ENCODE measurements around the gene CYP27B1.

The CYP27B1 gene

DNA sequence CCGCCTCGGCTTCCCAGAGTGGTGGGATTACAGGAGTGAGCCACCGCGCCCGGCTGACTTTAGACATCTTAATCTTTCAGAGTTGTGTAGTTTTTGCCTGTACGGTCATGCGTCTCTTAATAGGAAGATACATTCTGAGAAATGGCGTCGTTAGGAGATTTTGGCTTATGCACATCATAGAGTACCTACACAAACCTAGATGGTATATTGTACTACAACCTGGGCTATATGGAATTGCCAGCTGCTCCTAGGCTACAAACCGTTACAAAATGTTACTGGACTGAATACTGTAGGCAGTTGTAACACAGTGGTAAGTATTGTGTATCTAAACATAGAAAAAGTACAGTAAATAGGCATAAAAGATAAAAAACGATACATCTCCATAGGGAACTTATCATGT, 17.0 kb upstream of the CYP27B1 start:
- DNase-seq (ENCODE audit: low read depth): no peak
- TF ChIP-seq, protein P1, sequence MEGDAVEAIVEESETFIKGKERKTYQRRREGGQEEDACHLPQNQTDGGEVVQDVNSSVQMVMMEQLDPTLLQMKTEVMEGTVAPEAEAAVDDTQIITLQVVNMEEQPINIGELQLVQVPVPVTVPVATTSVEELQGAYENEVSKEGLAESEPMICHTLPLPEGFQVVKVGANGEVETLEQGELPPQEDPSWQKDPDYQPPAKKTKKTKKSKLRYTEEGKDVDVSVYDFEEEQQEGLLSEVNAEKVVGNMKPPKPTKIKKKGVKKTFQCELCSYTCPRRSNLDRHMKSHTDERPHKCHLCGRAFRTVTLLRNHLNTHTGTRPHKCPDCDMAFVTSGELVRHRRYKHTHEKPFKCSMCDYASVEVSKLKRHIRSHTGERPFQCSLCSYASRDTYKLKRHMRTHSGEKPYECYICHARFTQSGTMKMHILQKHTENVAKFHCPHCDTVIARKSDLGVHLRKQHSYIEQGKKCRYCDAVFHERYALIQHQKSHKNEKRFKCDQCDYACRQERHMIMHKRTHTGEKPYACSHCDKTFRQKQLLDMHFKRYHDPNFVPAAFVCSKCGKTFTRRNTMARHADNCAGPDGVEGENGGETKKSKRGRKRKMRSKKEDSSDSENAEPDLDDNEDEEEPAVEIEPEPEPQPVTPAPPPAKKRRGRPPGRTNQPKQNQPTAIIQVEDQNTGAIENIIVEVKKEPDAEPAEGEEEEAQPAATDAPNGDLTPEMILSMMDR (IDR thresholded peaks at IDR 0.05; ENCODE audit: insufficient read depth, low read depth, low read length, missing control alignments): no peak
- H3K4me3 ChIP-seq (ENCODE audit: low read depth, low read length): peak overlapping the region; percentile 98; the same call in 1 of the 2 replicates

DNA sequence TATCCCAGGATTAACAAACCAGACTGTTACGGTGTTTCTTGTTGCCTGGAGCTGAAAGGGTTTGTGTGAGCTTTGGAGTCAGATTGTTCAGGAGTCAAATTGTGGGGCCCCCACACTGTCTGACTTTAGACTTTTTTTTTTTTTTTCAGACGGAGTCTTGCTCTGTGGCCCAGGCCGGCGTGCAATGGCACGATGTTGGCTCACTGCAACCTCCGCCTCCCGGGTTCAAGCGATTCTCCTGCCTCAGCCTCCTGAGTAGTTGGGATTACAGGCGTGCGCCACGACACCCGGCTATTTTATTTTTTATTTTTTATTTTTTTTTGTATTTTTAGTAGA, 16.6 kb upstream of the CYP27B1 start:
- DNase-seq (ENCODE audit: low read depth): no peak
- TF ChIP-seq, protein P1 (IDR thresholded peaks at IDR 0.05; ENCODE audit: insufficient read depth, low read depth, low read length, missing control alignments): no peak
- peak overlapping the region; percentile 98 for H3K4me3 ChIP-seq (ENCODE audit: low read depth, low read length)

DNA sequence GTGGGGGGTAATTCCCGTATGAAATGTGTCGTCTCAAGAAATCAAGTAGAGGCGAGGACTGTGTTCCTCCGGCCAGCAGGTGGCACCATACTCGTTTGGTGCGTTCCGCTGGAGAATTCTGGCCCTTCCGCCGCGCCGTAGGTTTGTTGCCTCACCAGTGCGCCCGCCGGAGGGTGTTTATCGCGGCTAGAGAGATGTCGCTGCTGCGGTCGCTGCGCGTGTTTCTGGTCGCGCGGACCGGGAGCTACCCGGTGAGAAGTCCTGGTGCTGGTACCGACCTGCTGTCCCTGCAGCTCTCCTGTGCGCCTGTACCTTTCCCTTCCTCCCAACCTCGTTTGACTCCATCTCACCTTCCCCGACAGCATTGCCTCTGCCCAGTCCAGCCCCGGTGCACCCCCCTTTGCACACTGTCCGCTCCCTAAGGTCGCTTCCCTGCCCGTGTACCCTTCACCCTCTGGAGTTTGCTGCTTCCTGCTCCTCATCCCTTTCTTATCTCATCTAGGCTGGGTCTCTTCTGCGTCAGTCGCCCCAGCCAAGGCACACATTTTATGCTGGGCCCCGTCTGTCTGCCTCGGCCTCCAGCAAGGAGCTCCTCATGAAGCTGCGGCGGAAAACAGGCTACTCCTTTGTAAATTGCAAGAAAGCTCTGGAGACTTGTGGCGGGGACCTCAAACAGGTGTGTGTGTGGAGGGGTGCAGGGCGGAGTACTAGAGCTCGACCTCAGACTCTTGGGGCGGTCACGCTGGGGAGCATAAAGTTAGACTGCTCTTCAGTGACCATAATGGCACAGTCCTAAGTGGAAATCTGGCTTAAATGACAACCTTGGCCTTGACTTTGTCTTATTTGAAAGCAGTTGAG, 16.0 kb upstream of the CYP27B1 start, which contains the start of gene TSFM:
TSS of gene TSFM (plus strand) at position 180 of the 858 bp plus-strand sequence. CDS start at position 195, 15 bp downstream.
- TF ChIP-seq, protein P1 (IDR thresholded peaks at IDR 0.05; ENCODE audit: insufficient read depth, low read depth, low read length, missing control alignments): peak; percentile 92
- H3K4me3 ChIP-seq (ENCODE audit: low read depth, low read length): peak within 1 kb of the TSS; percentile 98
- peak; percentile 97 for DNase-seq (ENCODE audit: low read depth)

DNA sequence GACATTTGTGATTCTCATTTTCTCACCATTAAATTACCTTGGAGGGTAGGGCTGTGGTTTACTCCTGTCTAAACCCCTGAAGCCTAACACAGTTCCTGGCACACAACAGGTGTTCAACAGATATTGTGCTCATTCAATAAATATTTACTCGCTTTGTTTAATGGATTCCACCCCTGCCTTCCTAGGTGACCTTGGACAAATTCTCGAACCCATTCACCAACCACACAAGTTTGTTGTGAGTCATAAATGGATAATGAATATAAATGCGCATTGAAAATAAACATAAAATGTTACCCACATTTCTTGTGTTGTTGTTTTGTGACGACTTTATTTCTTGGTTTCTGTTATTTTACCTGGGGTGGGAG, 15.3 kb upstream of the CYP27B1 start:
- TF ChIP-seq, protein P1 (IDR thresholded peaks at IDR 0.05; ENCODE audit: insufficient read depth, low read depth, low read length, missing control alignments): no peak
- no peak overlapping the region; the same call in 1 of the 2 replicates for H3K4me3 ChIP-seq (ENCODE audit: low read depth, low read length)
- DNase-seq (ENCODE audit: low read depth): no peak

DNA sequence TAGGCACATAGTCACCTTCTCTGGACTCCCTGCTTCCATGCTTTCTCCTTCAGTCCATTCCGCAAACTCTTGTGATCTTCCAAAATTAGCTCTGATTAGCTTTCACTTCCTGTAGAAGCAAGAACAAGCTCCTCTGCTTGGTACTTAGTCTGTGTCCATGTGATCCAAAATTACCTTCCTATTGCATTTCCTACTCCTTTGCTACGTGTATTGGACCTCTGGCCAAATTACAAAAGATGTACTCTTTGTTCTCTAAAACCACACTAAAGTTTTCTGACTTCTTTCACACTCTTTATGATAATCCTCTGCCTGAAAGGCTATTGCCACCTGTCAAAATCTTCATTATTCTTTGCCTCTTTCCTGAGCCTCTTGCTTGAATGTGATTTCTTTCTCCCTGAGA, 14.9 kb upstream of the CYP27B1 start:
- no peak for DNase-seq (ENCODE audit: low read depth)
- TF ChIP-seq, protein P1 (IDR thresholded peaks at IDR 0.05; ENCODE audit: insufficient read depth, low read depth, low read length, missing control alignments): no peak
- no peak overlapping the region for H3K4me3 ChIP-seq (ENCODE audit: low read depth, low read length)

DNA sequence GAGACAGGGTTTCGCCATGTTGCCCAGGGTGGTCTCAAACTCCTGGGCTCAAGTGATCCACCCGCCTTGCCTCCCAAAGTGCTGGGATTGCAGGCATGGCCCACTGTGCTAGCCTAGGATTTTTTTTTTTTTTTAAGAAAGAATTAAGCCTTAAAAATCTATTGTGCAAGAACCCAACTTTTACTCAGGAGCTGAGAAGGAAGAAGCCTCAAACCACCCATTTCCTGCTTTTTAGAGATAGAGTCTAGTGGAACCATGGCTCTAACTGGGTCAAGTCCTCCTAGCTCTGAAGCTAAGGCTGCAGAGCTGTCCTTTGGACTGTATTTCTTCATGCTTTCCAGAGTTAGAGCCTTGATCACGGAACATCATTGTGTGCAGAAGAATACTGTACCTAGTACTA, 14.4 kb upstream of the CYP27B1 start:
- TF ChIP-seq, protein P1 (IDR thresholded peaks at IDR 0.05; ENCODE audit: insufficient read depth, low read depth, low read length, missing control alignments): no peak
- no peak overlapping the region for H3K4me3 ChIP-seq (ENCODE audit: low read depth, low read length)
- DNase-seq (ENCODE audit: low read depth): no peak

Data from GM12865 (cell line).